Dermis microvascular lymphatic vessel endothelial cell (primary cell): ENCODE data around the gene PAN2. TPM values are rescaled to one million over a fixed set of nuclear protein-coding genes. Genes with fewer than 3 reads are reported as not detected.
"Not testable (repeated sequence)": the region's sequence is repeated elsewhere in the genome, so short reads cannot be mapped to it uniquely, and the experiment has no call there.

Experiments
- DNase-seq, 2 donors: peaks; one replicate each; pipeline versions ENCODE4 v3.0.0 to v3.0.0-alpha.2; 2010; ENCODE audit warnings: low read depth in 2 of 2
- total RNA-seq: library from RNA; depleted of rRNA; stranded (reverse); fragments of >200 nt; gene quantifications from 2 replicates; pipeline ENCODE4 v1.2.1, GENCODE V29; 2014

The PAN2 gene
- total RNA-seq, 1 donor from 2014 or later = 6.7 TPM

GRCh38 chr12:56307221-56307965 is 26.4 kb downstream of the PAN2 start:
- no peak for DNase-seq

- no peak for DNase-seq
Measured at GRCh38 chr12:56304872-56305590, 28.8 kb downstream of the PAN2 start.

GRCh38 chr12:56304276-56304675 is 29.5 kb downstream of the PAN2 start:
- no peak for DNase-seq

- DNase-seq = no peak
Measured at GRCh38 chr12:56300644-56301464, 32.9 kb downstream of the PAN2 start.

GRCh38 chr12:56299853-56300643 is 33.8 kb downstream of the PAN2 start, which contains the start of gene CS:
CS (minus strand) TSS chr12:56300330; CDS start chr12:56300201, 129 bp downstream.
- peak; percentile 89 to 98 for DNase-seq

- peak in 1 of 2 donors; percentile 19 for DNase-seq
Measured at GRCh38 chr12:56299308-56299852, 34.4 kb downstream of the PAN2 start.

- no peak for DNase-seq
Measured at GRCh38 chr12:56298828-56299227, 35.0 kb downstream of the PAN2 start.

- no peak for DNase-seq
Measured at GRCh38 chr12:56297400-56297799, 36.4 kb downstream of the PAN2 start.

- no peak for DNase-seq
Measured at GRCh38 chr12:56296295-56296694, 37.5 kb downstream of the PAN2 start.

GRCh38 chr12:56293795-56294194 is 40.0 kb downstream of the PAN2 start:
- no peak for DNase-seq

GRCh38 chr12:56288705-56289387 is 45.0 kb downstream of the PAN2 start:
- no peak for DNase-seq

GRCh38 chr12:56286044-56286830 is 47.6 kb downstream of the PAN2 start:
- peak in 1 of 2 donors; percentile 5 for DNase-seq

- DNase-seq = not testable (repeated sequence)
Measured at GRCh38 chr12:56284263-56284662, 49.5 kb downstream of the PAN2 start.

- DNase-seq = no peak
Measured at GRCh38 chr12:56282579-56282978, 51.2 kb downstream of the PAN2 start.

GRCh38 chr12:56282030-56282429 is 51.8 kb downstream of the PAN2 start:
- DNase-seq = no peak

GRCh38 chr12:56280849-56281248 is 53.0 kb downstream of the PAN2 start:
- no peak for DNase-seq

GRCh38 chr12:56278905-56279304 is 54.9 kb downstream of the PAN2 start:
- DNase-seq = no peak

- no peak for DNase-seq
Measured at GRCh38 chr12:56274299-56274698, 59.5 kb downstream of the PAN2 start.

GRCh38 chr12:56272468-56272867 is 61.3 kb downstream of the PAN2 start:
- not testable (repeated sequence) for DNase-seq
